HEK293 (cell line): ENCODE measurements around the gene GRIN3A.
A peak's percentile ranks its signal among the peaks of the same experiment; 100 is the strongest.

Experiments
- CTCF ChIA-PET: fragments of 350-600 bp; formaldehyde crosslinking; extraction: SDS; loops from one replicate; lab custom pipeline; 2021; ENCODE audit warnings: antibody characterized with exemption; lab: Yijun Ruan, JAX
- POLR2A ChIA-PET: fragments of 300-600 bp; formaldehyde crosslinking; extraction: SDS; loops from one replicate; lab custom pipeline; 2020; ENCODE audit warnings: antibody characterized with exemption, inconsistent platforms; lab: Yijun Ruan, JAX
- H3K27ac ChIP-seq: fragments of 200-500 bp; sonication (Bioruptor generic); 2 replicates; pipeline ENCODE4 v1.5.1; 2014; ENCODE audit warnings: low read depth, low read length, control low read depth, inconsistent platforms; ENCODE audit errors: extremely low read depth
- H3K36me3 ChIP-seq, 2 experiments: fragments of 200-500 bp in 1 of 2; sonication (Bioruptor generic) in 1 of 2; 1 replicate in 1 of 2; 2 replicates in 1 of 2; pipeline ENCODE4 v1.5.1; 2014 to 2017; ENCODE audit warnings: inconsistent platforms in 2 of 2, low read length in 2 of 2; ENCODE audit not compliant: control insufficient read depth in 2 of 2, insufficient read depth in 1 of 2
- H3K4me1 ChIP-seq: fragments of 200-500 bp; sonication (Bioruptor generic); 2 replicates; pipeline ENCODE4 v1.5.1; 2014; ENCODE audit warnings: mild to moderate bottlenecking, low read length, inconsistent platforms; ENCODE audit not compliant: control insufficient read depth, insufficient read depth
- H3K4me3 ChIP-seq: 2 replicates; pipeline ENCODE4 v1.5.1; 2011; ENCODE audit warnings: low read depth, mild to moderate bottlenecking, control low read depth, low read length, moderate library complexity
- H3K9me3 ChIP-seq: fragments of 200-500 bp; sonication (Bioruptor generic); 2 replicates; pipeline ENCODE4 v1.5.1; 2014; ENCODE audit warnings: low read depth, low read length, inconsistent platforms; ENCODE audit not compliant: control insufficient read depth, insufficient read depth
- AEBP2 ChIP-seq: fragments of 450-650 bp; formaldehyde crosslinking; IDR thresholded peaks from 2 replicates; pipeline ENCODE4 v1.5.1; 2016; ENCODE audit warnings: missing biosample characterization, missing genetic modification characterization, borderline replicate concordance
- BCL11A ChIP-seq: fragments of 450-650 bp; formaldehyde crosslinking; IDR thresholded peaks from 2 replicates; pipeline ENCODE4 v1.5.1; 2016; ENCODE audit warnings: low read depth, missing biosample characterization, missing genetic modification characterization
- BCL11B ChIP-seq: fragments of 450-650 bp; formaldehyde crosslinking; IDR thresholded peaks from 2 replicates; pipeline ENCODE4 v1.5.1; 2016; ENCODE audit warnings: low read depth, missing biosample characterization, missing genetic modification characterization
- CTCF ChIP-seq: fragments of 450-650 bp; formaldehyde crosslinking; IDR thresholded peaks from 2 replicates; pipeline ENCODE4 v1.5.1; 2016; ENCODE audit warnings: missing biosample characterization, missing genetic modification characterization
- IKZF3 ChIP-seq: fragments of 450-650 bp; IDR thresholded peaks from 2 replicates; pipeline ENCODE4 v1.5.0; 2018; ENCODE audit warnings: missing biosample characterization, mild to moderate bottlenecking, missing genetic modification characterization, moderate library complexity
- KLF9 ChIP-seq: fragments of 450-650 bp; formaldehyde crosslinking; IDR thresholded peaks from 2 replicates; pipeline ENCODE4 v1.5.1; 2016; ENCODE audit warnings: missing biosample characterization, missing genetic modification characterization, low read depth
- PRDM6 ChIP-seq: fragments of 450-650 bp; formaldehyde crosslinking; IDR thresholded peaks from 2 replicates; pipeline ENCODE4 v1.5.1; 2017; ENCODE audit warnings: missing biosample characterization, missing genetic modification characterization
- TRIM28 ChIP-seq: IDR thresholded peaks from 2 replicates; pipeline ENCODE4 v1.6.1; 2011; ENCODE audit warnings: low read length, control low read depth, borderline replicate concordance
- TSHZ1 ChIP-seq: fragments of 450-650 bp; formaldehyde crosslinking; IDR thresholded peaks from 2 replicates; pipeline ENCODE4 v1.5.1; 2016; ENCODE audit warnings: missing biosample characterization, missing genetic modification characterization, borderline replicate concordance
- ZNF155 ChIP-seq: fragments of 450-650 bp; formaldehyde crosslinking; IDR thresholded peaks from 2 replicates; pipeline ENCODE4 v1.5.1; 2016; ENCODE audit warnings: missing biosample characterization, missing genetic modification characterization
- ZNF221 ChIP-seq: fragments of 450-650 bp; formaldehyde crosslinking; IDR thresholded peaks from 2 replicates; pipeline ENCODE4 v1.5.1; 2017; ENCODE audit warnings: missing biosample characterization, missing genetic modification characterization, borderline replicate concordance
- ZNF223 ChIP-seq: fragments of 450-650 bp; formaldehyde crosslinking; IDR thresholded peaks from 2 replicates; pipeline ENCODE4 v1.5.1; 2016; ENCODE audit warnings: missing biosample characterization, missing genetic modification characterization
- ZNF324 ChIP-seq: fragments of 450-650 bp; formaldehyde crosslinking; IDR thresholded peaks from 2 replicates; pipeline ENCODE4 v1.5.1; 2016; ENCODE audit warnings: missing biosample characterization, missing genetic modification characterization
- ZNF335 ChIP-seq: fragments of 450-650 bp; formaldehyde crosslinking; conservative IDR thresholded peaks from 2 replicates; pipeline ENCODE4 v1.5.1; 2016; ENCODE audit warnings: missing biosample characterization, missing genetic modification characterization
- ZNF366 ChIP-seq: fragments of 450-650 bp; formaldehyde crosslinking; conservative IDR thresholded peaks from 2 replicates; pipeline ENCODE4 v1.5.1; 2016; ENCODE audit warnings: missing biosample characterization, missing genetic modification characterization
- ZNF404 ChIP-seq: fragments of 450-650 bp; formaldehyde crosslinking; IDR thresholded peaks from 2 replicates; pipeline ENCODE4 v1.5.1; 2017; ENCODE audit warnings: missing biosample characterization, missing genetic modification characterization
- ZNF530 ChIP-seq: fragments of 450-650 bp; formaldehyde crosslinking; IDR thresholded peaks from 2 replicates; pipeline ENCODE4 v1.5.1; 2016; ENCODE audit warnings: low read depth, missing biosample characterization, missing genetic modification characterization
- ZNF549 ChIP-seq: fragments of 450-650 bp; IDR thresholded peaks from 2 replicates; pipeline ENCODE4 v1.5.1; 2018; ENCODE audit warnings: missing biosample characterization, missing genetic modification characterization, mild to moderate bottlenecking, inconsistent platforms, moderate library complexity
- ZNF610 ChIP-seq: fragments of 450-650 bp; formaldehyde crosslinking; IDR thresholded peaks from 2 replicates; pipeline ENCODE4 v1.5.1; 2016; ENCODE audit warnings: missing biosample characterization, missing genetic modification characterization, borderline replicate concordance
- ZNF654 ChIP-seq: fragments of 450-650 bp; formaldehyde crosslinking; IDR thresholded peaks from 2 replicates; pipeline ENCODE4 v1.5.1; 2016; ENCODE audit warnings: low read depth, missing biosample characterization, missing genetic modification characterization
- ZNF677 ChIP-seq: fragments of 450-650 bp; IDR thresholded peaks from 2 replicates; pipeline ENCODE4 v1.5.0; 2018; ENCODE audit warnings: missing biosample characterization, mild to moderate bottlenecking, missing genetic modification characterization, moderate library complexity
- ZNF692 ChIP-seq: fragments of 450-650 bp; formaldehyde crosslinking; IDR thresholded peaks from 2 replicates; pipeline ENCODE4 v1.5.1; 2016; ENCODE audit warnings: missing biosample characterization, missing genetic modification characterization
- ZNF701 ChIP-seq: fragments of 450-650 bp; formaldehyde crosslinking; IDR thresholded peaks from 2 replicates; pipeline ENCODE4 v1.5.1; 2016; ENCODE audit warnings: missing biosample characterization, missing genetic modification characterization
- ZNF768 ChIP-seq: fragments of 450-650 bp; formaldehyde crosslinking; IDR thresholded peaks from 2 replicates; pipeline ENCODE4 v1.5.1; 2018; ENCODE audit warnings: missing biosample characterization, mild to moderate bottlenecking, missing genetic modification characterization
- ZSCAN23 ChIP-seq: fragments of 450-650 bp; formaldehyde crosslinking; IDR thresholded peaks from 2 replicates; pipeline ENCODE4 v1.5.1; 2016; ENCODE audit warnings: missing biosample characterization, missing genetic modification characterization

The GRIN3A gene

GRCh38 chr9:101530076-101530711, 208.3 kb downstream of the GRIN3A start:
- no peaks in the 10 kb centered on the region for H3K4me1 ChIP-seq
- H3K36me3 ChIP-seq, result peaks cover 0 to under 1% of the 10 kb centered on the region in 2 experiments; a peak in 1 of 3 replicates
- CTCF ChIA-PET, result interaction anchor here (0.7 to 19.2 kb wide), 26 partner anchors 9 to 843 kb away, joined by 3 to 396 read pairs (median 5); partner anchors contain the start of genes MRPL50 and ZNF189
- H3K9me3 ChIP-seq, result no peaks in the 10 kb centered on the region
- no peak overlapping the region for H3K27ac ChIP-seq
- POLR2A ChIA-PET, result interaction anchor here (0.9 kb wide), 2 partner anchors 71 to 132 kb away, joined by 3 to 4 read pairs; partner anchors contain the start of genes MRPL50 and ZNF189
- TF ChIP-seq ZNF701 (tag by site-specific recombination), result no peak
- peak; percentile 35; the same call in 1 of the 2 replicates for TF ChIP-seq CTCF (tag by site-specific recombination)
- peak; percentile 61 for TF ChIP-seq ZNF677
- no peak for TF ChIP-seq TSHZ1 (tag by site-specific recombination)
- peak; percentile 47 for TF ChIP-seq ZNF335
- TF ChIP-seq ZNF654, result peak; percentile 62
- peak; percentile 83 for TF ChIP-seq KLF9 (tag by site-specific recombination)
- no peak overlapping the region for H3K4me3 ChIP-seq

- ChIA-PET POLR2A (no interaction called here), CTCF (interaction anchor here (0.6 to 19.2 kb wide), 3 partner anchors 40 to 79 kb away, joined by 4 to 396 read pairs (median 4); no protein-coding TSS in a partner anchor)
- H3K4me1 ChIP-seq, result no peaks in the 10 kb centered on the region
- no peak overlapping the region for H3K4me3 ChIP-seq
- no peak overlapping the region for H3K27ac ChIP-seq
- no peaks in the 10 kb centered on the region for H3K9me3 ChIP-seq
- H3K36me3 ChIP-seq, result no peaks in the 10 kb centered on the region
- TF ChIP-seq ZNF221 (tag by site-specific recombination) (no peak), ZNF530 (tag by site-specific recombination) (no peak), ZNF324 (no peak), ZNF366 (tag by site-specific recombination) (no peak), AEBP2 (tag by site-specific recombination) (no peak), ZNF610 (tag by site-specific recombination) (no peak), BCL11B (tag by site-specific recombination) (no peak), ZNF768 (no peak), TRIM28 (no peak), IKZF3 (tag by site-specific recombination) (no peak), ZNF155 (tag by site-specific recombination) (no peak), BCL11A (no peak), ZSCAN23 (no peak), ZNF692 (no peak), ZNF404 (tag by site-specific recombination) (no peak), PRDM6 (tag by site-specific recombination) (no peak), ZNF223 (tag by site-specific recombination) (no peak), ZNF549 (tag by site-specific recombination) (no peak)
Measured at GRCh38 chr9:101528015-101528414, 210.4 kb downstream of the GRIN3A start.
